Activated T-cell treated with anti-CD3 and anti-CD28 coated beads for 24 hours (primary cell): ENCODE measurements around the gene TYROBP.
"Not testable (repeated sequence)": the region's sequence is repeated elsewhere in the genome, so short reads cannot be mapped to it uniquely, and the experiment has no call there.

ENCODE experiments used
- DNase-seq: peaks from one replicate; pipeline ENCODE4 v3.0.0-alpha.2; 2020; ENCODE audit warnings: low read depth

Gene TYROBP

DNA sequence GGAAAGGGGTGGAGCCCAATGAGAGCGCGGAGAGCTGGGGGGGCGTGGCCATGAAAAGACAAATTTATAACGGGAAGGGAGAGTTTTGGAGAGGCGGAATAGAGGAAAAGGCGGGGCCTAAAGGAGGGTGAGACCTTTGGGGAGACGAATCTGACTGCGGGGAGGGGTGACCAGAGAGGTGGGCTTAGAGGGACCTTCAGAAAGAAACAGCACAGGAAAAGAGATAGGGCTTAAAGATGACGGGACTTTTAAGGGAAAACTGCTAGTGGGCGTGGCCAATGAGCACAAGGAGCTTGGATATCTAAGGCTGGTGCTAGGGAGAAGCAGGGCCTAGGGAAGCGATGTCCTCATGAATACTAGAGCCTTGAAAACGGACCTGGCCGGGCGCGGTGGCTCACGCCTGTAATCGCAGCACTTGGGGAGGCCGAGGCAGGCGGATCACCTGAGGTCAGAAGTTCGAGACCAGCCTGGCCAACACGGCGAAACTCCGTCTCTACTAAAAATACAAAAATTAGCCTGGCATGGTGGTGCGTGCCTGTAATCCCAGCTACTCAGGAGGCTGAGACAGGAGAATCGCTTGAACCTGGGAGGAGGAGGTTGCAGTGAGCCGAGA lies 37.9 kb downstream of the TYROBP start:
- not testable (repeated sequence) for DNase-seq

DNA sequence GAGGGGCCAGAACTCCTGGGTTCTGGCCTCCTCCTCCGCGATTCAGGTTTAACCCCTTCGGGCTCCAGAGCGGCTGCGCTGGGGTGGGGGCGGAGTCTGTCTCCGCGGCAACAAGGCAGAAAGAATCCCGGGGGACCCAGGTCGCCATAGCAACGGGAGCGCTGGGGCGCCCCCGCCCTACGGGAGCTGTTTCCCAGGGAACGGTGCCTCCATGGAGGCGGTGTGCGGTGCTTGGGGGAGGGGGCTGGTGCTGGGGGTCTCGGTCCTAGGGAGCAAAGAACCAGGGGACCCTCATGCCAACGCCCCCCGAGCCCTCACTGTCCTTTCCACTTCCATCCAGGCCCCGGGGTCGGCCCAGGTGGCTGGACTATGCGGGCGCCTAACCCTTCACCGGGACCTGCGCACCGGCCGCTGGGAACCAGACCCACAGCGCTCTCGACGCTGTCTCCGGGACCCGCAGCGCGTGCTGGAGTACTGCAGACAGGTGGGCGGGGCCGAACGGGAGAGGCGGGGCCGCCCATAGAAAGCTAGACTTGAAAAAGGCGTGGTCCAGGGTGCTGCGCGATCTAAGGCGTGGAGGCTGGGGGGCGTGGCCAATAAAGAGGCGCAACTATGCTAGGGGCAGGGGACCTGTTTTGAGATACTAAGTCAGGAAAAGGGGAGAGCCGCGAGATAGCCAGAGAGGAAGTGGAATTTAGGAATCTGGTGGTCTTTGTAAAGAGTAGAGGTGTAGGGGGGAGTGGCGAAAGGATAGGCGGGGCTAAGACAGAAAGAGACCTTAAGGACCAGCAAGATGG lies 38.6 kb downstream of the TYROBP start:
- peak; percentile 72 for DNase-seq

DNA sequence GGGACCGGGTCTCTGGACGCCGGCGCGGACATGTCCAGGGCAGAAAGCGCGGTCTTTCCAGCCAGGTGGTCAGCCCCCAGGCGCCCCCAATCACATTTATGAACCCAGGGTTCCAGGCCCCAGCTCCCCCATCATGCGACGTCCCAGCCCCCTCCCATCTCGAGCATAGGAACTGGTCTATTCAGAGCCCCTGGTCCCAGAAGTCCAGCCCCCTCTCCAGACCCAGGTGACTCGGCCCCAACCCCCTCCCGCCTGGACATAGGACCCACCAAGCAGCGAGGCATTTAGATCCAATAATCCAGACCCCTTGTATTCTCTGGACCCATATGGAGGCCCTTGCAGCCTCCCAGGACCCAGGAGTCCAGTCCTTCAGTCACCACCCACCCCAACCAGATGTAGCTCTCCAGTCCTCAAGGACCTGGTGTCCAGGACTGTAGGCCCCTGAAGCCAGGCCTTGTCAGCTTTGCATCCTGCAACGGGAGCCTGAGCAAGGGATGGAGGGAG lies 39.2 kb downstream of the TYROBP start:
- no peak for DNase-seq

DNA sequence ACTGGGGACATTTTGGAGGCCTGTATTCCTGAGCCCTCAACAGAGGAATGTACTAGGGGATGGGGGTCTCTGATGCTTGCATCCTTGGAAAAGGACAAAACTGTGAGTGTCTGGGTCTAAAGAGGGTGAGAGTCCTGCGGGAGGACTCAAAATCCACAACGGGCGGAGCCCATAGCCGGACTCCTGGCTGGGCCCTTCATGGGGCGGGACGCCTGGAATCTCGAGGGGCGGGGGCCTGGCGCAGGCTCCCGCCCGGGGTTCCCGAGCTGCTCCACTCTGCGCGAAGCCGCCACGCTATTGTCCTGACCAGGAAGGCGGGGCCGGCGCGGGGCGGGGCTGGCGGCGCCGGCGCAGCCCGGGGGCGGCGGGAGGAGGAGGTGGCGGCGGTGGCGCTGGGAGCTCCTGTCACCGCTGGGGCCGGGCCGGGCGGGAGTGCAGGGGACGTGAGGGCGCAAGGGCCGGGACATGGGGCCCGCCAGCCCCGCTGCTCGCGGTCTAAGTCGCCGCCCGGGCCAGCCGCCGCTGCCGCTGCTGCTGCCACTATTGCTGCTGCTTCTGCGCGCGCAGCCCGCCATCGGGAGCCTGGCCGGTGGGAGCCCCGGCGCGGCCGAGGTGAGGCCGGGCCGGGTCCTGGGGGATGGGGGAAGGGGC lies 39.8 kb downstream of the TYROBP start, which contains the start of gene APLP1:
Gene APLP1 (plus strand): TSS at position 403 of the 651 bp plus-strand sequence. CDS start 63 bp downstream, at position 466.
- DNase-seq = peak; percentile 66

DNA sequence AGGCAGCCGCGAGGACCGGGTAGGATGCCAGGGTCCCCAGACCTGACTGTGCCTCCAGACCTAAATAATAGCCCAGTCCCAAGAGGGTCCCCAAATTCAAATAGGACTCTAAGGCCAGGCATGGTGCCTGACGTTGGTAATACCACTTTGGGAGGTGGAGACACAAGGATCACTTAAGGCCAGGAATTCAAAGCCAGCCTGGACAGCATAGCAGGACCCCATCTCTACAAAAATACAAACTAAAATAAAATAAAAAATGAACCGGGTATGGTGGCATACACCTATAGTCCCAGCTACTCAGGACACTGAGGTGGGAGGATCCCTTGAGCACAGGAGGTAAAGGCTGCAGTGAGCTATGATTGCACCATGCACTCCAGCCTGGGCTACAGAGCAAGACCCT lies 45.1 kb downstream of the TYROBP start:
- no peak for DNase-seq

DNA sequence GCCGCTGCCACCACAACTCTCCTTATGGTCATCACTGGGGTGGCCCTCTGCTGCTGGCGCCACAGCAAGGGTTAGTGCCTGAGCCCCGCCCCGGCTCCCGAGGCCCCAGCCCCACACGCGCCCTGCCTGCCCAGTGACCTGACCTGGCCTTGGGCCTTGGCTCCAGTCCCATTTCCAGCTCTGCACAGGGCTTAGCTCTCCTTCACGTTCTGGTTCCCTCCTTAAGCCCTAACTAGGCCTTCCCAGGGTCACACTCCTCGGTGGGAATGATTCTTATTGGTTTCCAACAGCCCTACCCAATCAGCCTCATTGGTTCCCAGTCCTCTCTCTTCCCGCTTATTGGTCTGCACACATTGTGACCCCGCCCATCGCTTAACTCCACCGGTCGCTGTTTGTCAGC lies 45.6 kb downstream of the TYROBP start:
- no peak for DNase-seq

DNA sequence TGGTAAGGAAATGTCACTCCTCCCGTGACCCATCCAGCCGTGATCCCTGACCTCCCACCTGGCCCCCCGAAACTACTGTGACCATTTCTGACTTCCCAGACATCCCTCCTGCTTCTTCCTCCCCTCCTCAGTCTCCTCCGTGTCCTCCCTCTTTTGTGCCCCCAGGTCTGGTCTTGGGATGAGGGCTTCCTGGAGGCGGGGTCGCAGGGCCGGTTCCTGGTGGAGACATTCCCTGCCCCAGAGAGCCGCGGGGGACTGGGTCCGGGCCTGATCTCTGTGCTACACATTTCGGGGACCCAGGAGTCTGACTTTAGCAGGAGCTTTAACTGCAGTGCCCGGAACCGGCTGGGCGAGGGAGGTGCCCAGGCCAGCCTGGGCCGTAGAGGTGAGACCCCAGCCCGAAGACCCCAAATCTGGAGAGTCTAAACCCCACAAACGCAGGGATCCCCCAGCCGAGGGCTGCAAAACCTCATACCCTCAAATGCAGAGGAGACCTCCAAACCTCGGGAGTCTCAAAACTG lies 46.4 kb downstream of the TYROBP start:
- DNase-seq = no peak

DNA sequence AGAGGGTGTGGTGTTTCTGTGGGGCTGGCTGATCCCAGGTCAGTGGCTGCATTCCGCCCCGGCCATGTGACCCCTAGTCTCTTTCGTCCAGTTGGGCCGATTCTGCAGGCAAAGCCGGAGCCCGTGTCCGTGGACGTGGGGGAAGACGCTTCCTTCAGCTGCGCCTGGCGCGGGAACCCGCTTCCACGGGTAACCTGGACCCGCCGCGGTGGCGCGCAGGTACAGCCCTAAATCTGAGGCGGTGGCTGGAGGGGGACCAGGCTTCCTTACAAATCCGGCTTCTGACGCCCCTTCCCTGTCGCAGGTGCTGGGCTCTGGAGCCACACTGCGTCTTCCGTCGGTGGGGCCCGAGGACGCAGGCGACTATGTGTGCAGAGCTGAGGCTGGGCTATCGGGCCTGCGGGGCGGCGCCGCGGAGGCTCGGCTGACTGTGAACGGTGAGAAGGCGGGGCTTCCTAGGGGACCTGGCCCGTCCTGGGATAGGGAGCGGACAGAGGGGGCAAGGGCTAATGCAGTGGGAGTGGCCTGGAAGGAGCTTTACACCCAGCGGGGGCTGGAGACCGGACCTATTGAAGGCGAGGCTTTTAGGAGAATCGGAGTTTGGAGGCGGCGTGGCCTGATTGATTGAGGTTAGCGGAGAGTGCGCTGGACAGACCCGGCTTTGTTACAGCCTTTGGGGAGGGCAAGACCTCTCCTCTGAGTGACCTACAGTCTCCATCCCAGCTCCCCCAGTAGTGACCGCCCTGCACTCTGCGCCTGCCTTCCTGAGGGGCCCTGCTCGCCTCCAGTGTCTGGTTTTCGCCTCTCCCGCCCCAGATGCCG lies 47.1 kb downstream of the TYROBP start:
- no peak for DNase-seq

DNA sequence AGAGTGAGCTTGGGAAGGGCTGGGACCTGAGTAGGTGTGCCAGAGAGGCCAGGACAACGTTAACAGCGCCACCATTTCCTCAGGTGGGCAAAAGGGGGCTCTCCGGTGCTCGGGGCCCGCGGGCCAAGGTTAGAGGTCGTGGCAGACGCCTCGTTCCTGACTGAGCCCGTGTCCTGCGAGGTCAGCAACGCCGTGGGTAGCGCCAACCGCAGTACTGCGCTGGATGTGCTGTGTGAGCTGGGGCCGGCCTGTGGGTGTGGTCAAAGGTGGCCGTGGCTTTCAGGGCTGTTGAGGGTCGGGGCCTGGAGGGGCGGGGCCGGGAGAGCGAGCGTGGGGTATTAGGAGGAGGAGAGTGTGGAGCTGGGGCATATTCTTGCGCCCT lies 47.7 kb downstream of the TYROBP start:
- no peak for DNase-seq

DNA sequence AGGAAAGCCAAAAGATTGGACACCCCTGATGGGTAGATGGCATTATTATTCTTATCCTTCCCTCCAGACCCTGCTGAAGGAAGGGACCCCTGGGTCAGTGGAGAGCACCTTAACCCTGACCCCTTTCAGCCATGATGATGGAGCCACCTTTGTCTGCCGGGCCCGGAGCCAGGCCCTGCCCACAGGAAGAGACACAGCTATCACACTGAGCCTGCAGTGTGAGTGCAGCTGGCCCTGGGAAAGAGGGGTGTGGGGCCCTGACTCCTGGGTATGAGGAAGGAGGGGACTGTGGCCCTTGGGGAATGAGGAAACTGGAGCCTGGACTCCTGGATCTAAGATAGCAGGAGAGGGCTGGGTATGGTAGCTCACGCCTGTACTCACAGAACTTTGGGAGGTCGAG lies 48.7 kb downstream of the TYROBP start:
- no peak for DNase-seq

DNA sequence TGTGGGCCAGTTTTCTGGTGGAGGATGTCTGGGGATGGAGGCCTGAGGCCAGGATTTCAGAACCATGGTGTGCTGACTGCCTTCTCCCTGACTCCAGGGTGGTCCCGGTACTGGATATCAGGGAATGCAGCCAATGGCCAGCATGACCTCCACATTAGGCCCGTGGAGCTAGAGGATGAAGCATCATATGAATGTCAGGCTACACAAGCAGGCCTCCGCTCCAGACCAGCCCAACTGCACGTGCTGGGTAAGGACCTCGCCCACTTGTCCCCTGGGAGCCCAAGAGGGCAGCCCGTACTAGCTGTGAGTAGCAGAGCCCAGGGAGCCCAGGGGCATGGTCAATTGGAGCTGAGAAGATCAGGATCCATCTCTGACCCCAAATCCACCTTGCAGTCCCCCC lies 49.8 kb downstream of the TYROBP start:
- DNase-seq = no peak

DNA sequence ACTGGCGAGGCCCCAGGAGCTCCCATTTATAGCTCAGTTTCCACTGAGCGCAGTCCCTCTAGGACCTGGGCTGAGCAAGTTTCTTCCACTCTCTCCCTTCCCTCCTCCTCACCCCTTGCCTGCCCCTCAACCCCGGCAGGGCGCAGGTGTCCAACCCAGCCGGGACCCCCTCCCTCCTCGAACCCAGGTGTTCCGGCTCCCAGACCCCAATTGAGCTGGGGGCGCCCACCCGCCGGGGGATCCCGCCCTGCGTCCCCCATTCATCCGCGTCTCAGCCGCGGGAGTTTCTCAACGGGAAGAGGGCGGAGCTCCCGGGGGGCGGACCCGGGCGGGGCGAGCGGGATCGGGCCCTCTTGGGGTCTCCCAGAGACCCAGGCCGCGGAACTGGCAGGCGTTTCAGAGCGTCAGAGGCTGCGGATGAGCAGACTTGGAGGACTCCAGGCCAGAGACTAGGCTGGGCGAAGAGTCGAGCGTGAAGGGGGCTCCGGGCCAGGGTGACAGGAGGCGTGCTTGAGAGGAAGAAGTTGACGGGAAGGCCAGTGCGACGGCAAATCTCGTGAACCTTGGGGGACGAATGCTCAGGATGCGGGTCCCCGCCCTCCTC lies 51.4 kb downstream of the TYROBP start, which contains the start of gene KIRREL2:
Gene KIRREL2 (plus strand): TSS at position 366 of the 604 bp plus-strand sequence. CDS start 209 bp downstream, at position 575.
- DNase-seq = peak; percentile 22
